Superior temporal gyrus (tissue), 1 donor: ENCODE results near the gene DHRS4L2.
"Not testable (repeated sequence)": the region's sequence is repeated elsewhere in the genome, so short reads cannot be mapped to it uniquely, and the experiment has no call there.

Experiments used
- DNase-seq: peaks from one replicate; pipeline ENCODE4 v3.0.0-alpha.2; 2016; ENCODE audit errors: extremely low spot score

DHRS4L2 gene

DNA sequence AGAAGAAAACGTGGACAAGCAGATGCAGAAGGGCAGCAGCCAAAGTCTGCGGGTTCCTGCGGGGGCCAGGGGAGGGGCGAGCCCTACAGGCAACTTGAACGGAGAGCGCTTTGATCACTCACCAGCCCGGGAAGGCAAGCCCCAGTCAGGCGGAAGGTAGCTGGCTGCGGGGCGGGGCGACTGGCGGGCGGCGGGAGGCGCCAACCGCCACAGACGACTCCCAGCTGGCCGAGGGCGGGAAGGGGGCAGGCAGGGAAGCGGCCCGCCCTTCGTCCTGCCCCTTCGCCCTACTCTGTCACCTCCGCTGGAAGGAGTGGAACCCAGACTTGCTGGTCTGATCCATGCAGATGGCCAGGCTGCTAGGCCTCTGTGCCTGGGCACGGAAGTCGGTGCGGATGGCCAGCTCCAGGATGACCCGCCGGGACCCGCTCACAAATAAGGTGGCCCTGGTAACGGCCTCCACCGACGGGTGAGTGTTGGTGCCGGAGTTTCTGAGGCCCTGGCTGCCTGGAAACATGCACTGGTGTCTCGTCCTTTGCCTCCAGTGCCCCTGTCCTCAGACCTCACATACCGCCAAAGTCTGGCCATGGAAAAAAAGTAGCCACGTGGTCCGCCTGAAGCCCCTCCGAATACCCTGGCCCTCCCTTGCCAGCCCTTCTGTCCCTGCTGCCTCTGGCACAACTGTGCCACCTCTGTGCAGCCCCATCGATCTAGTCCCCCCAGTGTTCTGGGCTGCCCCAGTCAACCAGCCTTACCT lies at the start of gene DHRS4L2:
DHRS4L2 (plus strand) TSS at position 323 of the 757 bp plus-strand sequence; CDS start at position 342, 19 bp downstream.
- DNase-seq: not testable (repeated sequence)

DNA sequence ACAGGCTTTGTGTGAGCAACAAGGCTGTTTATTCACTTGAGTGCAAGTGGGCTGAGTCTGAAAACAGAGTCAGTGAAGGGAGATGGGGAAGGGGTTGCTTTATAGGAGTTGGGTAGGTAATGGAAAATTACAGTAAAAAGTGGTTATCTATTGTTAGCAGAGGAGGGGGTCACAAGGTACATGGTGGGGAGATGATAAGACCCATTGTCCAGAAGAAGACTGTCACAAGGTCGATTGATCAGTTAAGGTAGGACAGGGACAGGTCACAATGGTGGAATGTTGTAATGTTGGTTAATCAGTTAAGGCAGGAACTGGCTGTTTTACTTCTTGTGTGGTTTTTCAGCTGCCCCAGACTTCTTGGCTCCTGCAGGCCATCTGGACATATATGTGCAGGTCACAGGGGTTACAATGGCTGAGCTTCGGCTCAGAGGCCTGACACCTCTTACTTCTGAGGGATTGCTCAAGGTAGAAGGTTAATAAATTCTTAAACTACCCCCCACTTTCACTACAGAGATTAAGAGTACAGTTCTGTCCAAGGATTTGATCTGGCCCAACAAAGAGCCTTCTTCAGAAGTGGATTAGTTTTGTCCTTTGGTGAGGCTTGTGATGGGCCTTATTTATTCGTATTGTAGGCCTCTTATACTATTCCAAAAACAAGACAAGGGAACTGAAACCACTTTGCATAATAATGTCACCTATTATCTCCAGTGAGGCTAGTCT lies 49.0 kb upstream of the DHRS4L2 start:
- DNase-seq: no peak

DNA sequence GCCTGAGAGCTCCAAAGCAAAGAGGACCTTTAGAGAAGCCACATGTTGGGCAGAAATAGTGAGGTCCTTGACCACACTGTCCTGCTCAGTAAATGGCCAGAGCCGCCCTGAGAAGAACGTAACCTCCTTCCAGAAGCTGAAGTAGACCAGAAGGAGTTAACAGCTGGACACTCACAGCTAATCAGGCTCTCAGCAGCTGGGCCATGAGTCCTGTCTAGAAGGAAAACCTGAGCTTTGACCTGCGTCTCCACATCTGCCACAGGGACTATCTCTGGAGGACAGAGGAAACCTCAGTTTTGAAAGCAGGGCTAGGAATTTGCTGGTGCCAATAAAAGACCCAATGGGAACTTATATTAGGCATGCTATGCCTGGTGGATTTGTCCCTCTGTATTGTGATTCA lies 47.5 kb upstream of the DHRS4L2 start:
- no peak for DNase-seq

DNA sequence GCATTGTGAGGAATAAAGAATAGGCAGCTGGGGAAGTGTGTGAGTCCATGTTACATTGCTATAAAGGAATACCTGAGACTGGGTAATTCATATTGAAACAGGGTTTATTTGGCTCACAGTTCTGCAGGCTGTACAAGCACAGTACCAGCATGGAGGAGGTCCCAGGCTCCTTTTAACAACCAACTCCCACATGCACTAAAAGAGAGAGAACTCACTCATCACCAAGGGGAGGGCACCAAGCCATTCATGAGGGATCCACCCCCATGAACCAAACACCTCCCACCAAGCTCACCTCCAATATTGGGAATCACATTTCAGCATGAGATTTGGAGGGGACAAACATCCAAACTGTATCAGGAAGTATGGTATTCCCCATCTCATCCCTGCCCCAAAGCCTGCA lies 47.1 kb upstream of the DHRS4L2 start:
- DNase-seq: no peak

DNA sequence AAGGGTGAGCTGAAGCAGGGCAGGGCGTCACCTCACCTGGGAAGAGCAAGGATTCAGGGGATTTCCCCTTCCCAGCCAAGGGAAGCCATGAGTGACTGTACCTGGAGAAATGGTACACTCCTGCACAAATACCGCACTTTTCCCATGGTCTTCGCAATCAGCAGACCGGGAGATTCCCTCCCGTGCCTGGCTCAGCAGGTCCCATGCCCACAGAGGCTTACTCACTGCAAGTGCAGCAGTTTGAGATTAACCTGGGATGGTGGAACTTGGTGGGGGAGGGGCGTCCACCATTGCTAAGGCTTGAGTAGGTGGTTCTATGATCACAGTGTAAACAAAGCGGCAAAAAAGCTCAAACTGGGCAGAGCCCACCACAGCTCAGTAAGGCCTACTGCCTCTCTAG lies 46.1 kb upstream of the DHRS4L2 start:
- no peak for DNase-seq

DNA sequence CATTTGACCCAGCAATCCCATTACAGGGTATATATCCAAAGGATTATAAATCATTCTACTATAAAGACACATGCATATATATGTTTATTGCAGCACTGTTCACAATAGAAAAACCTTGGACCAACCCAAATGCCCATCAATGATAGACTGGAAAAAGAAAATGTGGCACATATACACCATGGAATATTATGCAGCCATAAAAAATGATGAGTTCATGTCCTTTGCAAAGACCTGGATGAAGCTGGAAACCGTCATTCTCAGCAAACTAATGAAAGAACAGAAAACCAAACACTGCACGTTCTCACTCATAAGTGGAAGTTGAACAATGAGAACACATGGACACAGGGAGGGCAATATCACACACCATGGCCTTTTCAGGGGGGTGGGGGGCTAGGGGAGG lies 39.7 kb upstream of the DHRS4L2 start:
- DNase-seq: not testable (repeated sequence)

DNA sequence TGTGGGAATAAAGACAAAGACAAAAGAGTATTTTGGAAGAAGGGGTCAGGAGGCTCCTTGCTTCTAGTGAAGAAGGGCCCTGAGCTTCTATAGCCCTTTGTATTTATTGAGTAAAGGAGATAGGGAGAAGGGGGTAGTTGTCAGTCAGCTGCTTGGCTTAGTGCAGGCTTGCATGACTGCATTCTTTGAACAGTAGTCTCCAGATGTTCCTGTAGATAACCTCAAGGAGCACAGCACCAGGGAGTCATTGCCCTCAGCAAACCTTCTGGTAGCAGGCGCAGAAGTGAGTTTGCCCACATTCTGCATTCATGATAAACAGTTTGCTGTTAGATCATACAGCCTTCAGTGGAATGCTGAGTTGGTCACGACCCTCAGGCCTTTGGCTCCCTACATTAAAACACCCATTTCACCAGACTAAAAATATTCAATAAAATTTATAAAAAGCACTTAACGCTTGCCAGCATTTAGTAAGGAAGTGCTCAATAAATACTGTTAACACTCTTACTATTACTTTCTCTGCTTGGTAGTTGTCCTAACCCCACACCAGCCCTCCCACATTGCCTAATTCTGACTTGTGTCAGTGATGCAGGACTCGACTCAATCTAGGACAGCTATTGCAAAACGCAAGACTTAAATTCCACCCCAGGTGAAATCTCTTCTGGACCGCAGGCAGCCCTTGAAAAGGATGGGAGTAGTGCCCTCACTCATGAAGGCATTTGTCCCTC lies 38.2 kb upstream of the DHRS4L2 start:
- no peak for DNase-seq

DNA sequence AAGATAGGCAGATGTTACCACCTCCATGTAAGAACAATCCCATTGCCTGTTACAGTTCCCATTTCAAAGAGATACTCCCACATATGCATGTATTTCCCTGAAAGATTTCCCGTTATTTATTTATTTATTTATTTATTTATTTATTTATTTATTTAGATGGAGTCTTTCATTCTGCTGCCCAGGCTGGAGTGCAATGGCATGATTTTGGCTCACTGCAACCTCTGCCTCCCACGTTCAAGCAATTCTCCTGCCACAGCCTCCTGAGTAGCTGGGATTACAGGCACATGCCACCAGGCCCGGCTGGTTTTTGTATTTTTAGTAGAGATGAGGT lies 37.6 kb upstream of the DHRS4L2 start:
- not testable (repeated sequence) for DNase-seq

DNA sequence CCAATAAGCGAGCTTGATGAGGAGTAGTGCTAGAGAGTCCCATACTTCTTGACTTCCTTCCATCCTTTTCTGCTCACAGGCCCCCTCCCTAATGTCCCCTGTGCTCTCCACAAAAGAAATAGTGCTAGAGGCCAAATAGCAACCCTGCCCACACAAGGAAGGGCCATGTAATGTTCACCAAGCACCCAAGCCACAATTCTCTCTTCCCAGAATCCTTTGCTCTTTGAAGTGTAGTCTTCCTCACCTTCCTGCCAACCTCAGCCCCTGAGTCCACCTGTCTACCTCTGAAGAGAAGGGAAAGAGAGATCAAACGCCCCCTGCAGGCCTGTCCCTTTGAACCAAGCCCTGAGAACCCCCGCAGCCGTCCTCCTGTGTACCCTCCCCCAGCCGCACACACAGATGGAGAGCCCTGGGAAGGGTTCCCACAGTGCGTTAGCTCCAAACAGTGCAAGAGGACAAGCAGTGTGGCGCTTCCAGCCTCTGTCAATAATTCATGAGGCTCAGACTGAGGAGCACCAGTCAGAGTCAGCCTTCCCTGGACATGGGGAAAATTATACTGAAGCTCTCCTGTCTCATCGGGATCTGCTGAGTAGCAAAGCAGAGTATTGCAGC lies 37.0 kb upstream of the DHRS4L2 start:
- DNase-seq: peak; percentile 28

DNA sequence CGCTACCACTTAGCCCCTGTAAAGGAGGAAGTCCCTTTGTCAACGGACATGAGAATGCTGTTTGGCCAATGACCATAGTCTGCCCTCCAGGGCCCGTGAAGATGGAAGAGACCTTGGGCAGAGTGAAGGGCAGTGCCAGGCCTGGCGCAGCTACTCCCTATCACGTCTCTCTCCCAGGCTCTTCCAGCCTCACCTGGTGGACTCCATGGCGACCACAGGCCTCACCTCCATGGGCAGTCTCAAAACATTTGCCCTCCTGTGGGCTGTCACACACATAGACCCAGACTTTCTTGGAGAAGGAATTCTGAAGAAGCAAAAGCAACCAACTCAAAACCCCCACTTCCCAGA lies 35.6 kb upstream of the DHRS4L2 start:
- DNase-seq: not testable (repeated sequence)

DNA sequence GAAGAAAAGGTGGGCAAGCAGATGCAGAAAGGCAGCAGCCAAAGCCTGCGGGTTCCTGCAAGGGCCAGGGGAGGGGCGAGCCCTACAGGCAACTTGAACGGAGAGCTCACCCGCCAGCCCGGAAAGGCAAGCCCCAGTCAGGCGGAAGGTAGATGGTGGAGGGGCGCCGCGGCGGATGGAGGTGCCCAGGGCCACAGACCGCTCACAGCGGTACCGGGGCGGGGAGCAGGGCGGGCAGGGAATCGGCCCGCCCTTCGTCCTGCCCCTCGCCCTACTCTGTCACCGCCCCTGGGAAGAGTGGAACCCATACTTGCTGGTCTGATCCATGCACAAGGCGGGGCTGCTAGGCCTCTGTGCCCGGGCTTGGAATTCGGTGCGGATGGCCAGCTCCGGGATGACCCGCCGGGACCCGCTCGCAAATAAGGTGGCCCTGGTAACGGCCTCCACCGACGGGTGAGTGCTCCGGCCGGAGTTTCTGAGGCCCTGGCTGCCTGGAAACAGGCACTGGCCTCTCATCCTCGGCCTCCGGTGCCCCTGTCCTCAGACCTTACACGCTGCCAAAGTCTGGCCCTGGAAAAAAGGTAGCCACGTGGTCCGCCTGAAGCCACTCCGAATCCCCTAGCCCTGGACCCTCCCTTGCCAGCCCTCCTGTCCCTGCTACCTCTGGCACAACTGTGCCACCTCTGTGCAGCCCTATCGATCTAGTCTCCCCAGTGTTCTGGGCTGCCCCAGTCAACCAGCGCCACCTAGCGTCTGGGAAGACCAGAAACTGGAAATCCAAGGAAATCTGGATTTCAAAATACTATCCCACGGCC lies 35.1 kb upstream of the DHRS4L2 start, which contains the start of gene DHRS4:
DHRS4 (plus strand) TSS at position 307 of the 815 bp plus-strand sequence; CDS start at position 326, 19 bp downstream.
- DNase-seq: peak; percentile 90

DNA sequence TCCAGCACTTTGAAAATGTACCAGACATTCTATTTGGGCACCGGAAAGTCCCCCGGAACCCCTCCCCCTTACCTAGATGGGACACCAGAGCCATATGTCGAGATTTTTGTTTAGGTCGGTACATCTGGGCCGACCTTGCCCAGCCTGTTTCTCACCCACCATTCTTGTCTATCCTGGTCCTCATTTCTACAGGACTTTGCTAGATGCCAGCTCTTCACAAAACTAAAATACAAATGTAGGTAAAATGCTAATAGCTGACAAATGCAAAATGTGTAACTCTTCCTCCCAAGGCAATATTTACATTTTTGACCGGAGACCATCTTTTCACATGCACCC lies 34.5 kb upstream of the DHRS4L2 start:
- DNase-seq: not testable (repeated sequence)

DNA sequence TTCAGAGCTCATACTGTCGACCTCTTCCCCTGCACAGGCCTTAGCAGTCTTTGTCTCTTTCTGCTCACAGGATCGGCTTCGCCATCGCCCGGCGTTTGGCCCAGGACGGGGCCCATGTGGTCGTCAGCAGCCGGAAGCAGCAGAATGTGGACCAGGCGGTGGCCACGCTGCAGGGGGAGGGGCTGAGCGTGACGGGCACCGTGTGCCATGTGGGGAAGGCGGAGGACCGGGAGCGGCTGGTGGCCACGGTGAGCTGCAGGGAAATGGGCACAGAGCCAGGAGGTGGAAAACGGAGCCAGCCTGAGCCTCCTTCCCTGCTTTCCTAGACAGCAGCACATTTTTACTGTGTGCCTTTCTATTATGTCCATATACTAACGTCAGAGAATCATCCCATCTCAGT lies 33.8 kb upstream of the DHRS4L2 start:
- not testable (repeated sequence) for DNase-seq

DNA sequence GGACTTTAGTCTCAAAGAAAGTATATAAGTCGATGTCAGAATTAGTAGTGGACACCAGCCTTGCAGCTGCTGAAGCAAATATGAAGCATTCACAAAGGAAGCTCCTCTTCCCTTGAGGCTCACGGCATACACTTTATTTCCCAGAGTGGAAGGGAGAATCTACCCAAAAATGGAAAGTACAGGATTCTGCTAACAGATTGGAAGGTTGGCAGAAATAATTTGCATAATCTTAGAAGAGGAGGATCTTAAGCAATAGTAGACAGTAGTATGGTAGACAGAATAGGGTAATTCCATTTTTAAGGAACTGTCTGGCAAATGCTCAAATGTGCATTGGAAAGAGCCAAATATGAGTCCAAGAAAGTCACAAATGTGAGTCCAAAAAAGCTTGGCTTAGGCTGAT lies 32.9 kb upstream of the DHRS4L2 start:
- DNase-seq: not testable (repeated sequence)

DNA sequence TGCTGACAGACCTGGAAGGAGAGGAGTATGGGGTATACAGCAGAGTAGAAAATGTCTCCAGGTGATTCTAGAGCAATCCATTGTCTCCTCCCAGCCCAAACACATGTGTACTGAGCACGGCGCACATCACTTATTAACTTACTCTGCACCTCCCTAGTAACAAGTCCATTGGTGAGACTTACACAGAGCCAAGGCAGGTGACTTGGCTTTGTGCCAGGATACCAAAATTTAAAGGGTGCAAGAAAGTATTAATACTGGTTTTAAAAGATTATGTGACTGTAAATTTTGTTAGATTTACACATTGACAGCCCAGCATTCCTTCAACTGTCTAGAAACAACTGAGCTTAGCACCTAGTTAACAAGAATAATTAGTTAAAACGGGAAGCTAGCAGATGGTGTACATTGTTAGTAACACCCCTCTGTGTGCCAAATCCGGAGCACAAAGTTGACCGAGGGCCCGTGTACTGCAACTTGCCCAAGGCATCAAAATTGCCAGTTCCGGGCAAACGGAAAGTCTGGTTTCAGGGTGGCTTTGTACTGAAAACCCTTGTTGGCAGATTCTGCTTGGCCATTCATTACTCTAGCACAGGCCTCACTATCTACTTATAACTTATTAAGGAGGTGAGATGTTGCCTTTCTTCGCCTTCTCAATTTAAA lies 30.7 kb upstream of the DHRS4L2 start:
- DNase-seq: not testable (repeated sequence)

DNA sequence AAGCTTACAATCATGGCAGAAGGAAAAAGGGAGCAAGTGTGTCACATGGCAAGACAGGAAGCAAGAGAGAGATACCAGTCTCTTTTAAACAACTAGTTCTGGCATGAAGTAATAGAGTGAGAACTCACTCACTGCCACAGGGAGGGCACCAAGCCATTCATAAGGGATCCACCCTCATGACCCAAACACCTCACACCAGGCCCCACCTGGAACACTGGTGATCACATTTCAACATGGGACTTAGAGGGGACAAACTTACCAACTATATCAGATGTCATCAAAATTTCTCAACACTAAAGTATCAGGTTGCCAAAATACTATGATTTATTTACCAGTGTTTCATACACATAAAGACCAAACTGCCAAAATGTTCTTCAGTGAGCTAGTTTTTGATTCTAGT lies 27.8 kb upstream of the DHRS4L2 start:
- not testable (repeated sequence) for DNase-seq

DNA sequence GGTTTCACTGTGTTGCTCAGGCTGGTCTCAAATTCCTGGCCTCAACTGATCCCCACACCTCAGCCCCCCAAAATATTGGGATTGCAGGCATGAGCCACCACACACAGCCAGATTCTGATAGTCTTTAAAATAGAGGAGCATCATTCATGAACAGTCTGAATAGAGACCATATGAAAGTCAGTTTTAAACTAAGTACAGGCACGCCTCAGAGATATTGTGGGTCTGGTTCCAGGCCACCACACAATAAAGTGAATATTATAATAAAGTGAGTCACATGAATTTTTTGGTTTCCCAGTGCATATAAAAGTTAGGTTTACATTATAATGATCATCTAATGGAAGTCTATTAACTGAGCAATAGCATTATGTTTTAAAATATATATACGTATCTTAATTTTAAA lies 27.0 kb upstream of the DHRS4L2 start:
- DNase-seq: not testable (repeated sequence)

DNA sequence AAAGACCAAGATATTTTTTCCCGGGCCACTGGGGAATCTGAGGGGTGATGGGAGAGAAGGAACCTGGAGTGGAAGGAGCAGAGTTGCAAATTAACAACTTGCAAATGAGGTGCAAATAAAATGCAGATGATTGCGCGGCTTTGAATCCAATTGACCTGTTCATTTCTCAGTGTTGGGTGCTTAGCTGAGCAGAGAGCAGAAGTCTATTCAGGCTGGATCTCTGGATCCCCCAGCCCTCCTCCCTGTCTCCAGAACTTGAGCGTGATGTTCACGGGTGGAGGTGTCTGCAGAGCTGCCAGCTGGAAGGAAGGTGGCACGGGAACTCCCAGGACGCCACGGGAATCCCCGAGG lies 19.6 kb upstream of the DHRS4L2 start:
- not testable (repeated sequence) for DNase-seq

DNA sequence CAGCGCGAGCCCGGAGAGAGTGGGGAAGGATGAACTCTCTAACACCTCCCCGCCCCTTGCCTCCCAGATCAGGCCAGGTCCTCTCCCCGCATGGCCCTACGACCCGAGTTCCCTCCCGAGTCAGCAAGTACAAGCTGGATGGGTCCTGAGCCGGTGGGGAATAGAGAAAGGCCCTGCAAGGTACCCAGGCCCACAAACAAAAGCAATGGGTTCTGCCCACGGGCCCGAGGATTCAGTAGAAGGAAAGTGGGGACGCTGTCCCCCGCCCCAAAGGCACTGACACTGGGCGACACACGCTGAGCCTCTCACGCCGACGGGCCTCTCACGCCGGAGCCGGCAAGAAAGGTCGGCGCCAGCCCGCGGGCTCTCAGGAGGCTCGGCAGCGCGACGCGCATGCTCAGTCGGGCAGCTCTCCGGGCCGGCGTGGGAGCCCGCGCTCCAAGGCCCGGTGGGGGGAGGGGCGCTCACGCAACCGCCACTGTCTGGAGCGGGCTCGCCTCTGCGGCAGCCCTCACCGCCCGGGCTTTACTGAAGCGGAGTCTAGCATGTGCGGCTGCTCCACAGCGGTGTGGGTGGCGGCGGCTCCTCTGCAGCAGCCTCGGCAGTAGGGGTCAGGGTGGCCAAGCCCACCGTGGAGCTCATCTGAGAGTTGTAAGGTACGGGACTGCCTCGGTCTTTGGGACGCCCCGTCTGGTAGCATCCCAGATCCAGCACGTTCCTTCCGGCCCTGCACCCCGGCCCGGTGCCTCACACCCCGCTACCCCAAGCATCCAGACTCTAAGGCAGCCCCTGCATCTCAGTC lies 19.0 kb upstream of the DHRS4L2 start:
- not testable (repeated sequence) for DNase-seq

DNA sequence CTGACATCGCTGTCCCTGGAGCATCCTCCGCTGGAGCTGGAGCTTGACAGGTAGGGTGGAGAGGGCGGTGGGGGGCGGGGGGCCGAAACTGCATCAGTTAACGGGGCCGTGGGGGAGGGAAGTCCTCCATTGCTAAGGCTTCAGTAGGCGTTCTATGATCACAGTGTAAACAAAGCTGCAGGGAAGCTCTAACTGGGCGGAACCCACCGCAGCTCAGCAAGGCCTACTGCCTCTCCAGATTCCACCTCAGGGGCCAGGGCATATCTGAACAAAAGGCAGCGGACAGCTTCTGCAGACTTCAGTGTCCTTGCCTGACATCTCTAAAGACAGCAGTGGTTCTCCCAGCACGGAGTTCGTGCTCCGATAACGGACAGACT lies 18.5 kb upstream of the DHRS4L2 start:
- DNase-seq: not testable (repeated sequence)
